ENCODE results near the gene CENPA.
A peak's percentile ranks its signal among the peaks of the same experiment; 100 is the strongest.
"Not testable (repeated sequence)": the region's sequence is repeated elsewhere in the genome, so short reads cannot be mapped to it uniquely, and the experiment has no call there.

Gene CENPA

GRCh38 chr2:26760991-26761390, 24.9 kb upstream of the CENPA start:
- DNase-seq (ENCODE audit: low spot score): not testable (repeated sequence)

DNA sequence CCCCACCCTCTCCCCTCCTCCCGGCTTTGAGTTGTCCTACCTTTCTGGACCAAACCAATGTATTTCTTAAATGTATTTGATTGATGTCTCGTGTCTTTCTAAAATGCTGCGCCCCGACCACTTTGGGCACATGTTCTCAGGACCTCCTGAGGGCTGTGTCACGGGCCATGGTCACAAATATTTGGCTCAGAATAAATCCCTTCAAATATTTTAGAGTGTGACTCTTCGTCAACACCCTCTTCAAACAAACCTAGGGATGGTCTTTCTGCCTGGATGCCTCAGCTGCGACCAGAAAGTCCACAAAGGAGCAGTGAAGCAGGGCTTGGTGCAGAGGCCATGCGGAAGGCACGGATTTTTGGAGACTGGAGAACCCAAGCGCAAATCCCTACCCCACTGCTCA, 22.8 kb upstream of the CENPA start:
- no peak for DNase-seq (ENCODE audit: low spot score)

GRCh38 chr2:26764078-26764887, 21.6 kb upstream of the CENPA start, which contains the start of gene SLC35F6:
Gene SLC35F6 (plus strand): TSS chr2:26764284. CDS start chr2:26764350, 66 bp downstream.
- peak; percentile 81 for DNase-seq (ENCODE audit: low spot score)

DNA sequence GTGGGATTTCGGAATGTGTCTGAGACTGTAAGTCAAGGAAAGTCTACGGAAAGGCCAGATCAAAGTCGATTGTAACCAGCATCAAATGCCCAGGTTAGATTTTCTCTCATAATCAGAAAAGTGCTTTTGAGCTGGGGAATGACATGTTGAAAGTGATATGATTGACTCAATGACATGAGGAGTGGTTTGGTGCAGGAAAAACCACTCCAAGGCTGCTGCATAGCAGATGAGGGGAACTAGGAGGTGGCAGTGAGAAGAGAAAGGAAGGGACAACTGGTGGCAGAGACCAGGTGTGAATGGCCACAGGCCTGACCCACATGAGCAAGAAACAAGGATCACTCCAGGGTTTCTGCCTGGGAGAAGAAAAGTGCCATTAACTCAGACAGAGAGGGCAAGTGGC, 20.9 kb upstream of the CENPA start:
- no peak for DNase-seq (ENCODE audit: low spot score)

DNA sequence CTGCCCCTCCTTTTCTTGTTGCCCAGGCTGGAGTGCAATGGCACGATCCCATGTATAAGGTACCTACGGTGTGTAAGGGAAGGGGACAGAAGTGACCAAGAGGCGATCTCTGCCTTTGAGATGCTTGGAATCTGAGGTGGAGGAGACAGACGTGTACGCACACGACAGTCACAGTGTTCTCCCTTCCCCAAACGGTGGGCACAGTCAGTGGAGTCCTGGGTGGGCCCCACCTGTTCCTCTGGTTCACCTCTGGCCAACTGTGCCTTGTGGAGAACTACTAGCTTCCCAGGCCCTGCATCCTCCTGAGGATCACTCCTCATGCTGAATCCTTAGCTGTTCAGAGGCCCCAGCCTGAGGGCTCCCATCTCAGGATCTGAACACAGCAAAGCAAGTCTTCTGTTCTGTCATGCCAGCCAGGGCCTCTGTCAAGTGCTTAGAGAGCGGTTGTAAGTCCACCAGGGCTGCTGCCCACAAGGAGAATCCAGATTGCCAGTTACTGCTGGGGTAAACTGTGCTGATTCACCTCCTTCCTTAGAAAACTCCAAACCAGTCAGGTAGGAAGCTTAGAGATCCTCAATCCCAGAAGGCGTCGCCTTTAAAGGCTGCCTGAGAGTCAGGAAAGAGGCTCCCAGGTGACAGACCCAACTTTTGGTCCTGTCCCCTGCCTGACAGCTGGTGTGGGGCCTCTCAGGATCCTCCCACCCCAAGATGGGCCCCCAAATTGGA, 20.2 kb upstream of the CENPA start:
- DNase-seq (ENCODE audit: low spot score): no peak

GRCh38 chr2:26767129-26767528, 18.7 kb upstream of the CENPA start:
- no peak for DNase-seq (ENCODE audit: low spot score)

GRCh38 chr2:26767894-26768487, 17.9 kb upstream of the CENPA start:
- DNase-seq (ENCODE audit: low spot score): no peak

- no peak for DNase-seq (ENCODE audit: low spot score)
Measured at GRCh38 chr2:26768759-26769088, 17.1 kb upstream of the CENPA start.

- peak; percentile 72 for DNase-seq (ENCODE audit: low spot score)
Measured at GRCh38 chr2:26769089-26769761, 16.6 kb upstream of the CENPA start.

DNA sequence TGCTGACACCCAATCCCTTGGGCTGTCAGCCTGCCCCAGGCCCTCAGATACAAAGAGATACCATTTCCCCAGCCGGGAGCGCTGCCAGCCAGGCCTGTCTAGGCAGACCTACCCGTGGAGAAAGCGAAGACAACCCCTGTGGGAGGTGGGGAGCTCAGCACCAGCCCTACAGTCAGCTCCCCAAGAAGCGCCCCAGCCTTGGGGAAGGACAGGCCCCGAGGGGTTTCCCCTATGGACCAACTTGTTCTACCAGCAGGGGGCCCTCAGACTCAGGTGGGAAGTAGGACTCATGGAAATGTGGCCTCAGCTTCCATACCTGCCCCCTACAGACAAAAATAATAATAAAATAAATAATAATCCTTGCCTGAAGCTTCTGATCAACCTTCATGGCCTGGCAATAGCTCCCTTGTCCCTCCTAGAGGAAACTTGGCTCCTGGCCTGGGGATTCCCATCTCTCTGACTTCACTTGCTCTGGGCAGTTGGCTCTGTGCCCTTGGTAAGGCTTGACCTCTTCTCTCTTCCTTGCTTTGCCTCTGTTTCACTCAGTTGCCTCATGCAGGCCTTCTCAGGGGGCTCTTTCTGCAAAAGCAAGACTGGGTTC, 14.8 kb upstream of the CENPA start:
- peak; percentile 84 for DNase-seq (ENCODE audit: low spot score)

GRCh38 chr2:26772064-26773001, 13.5 kb upstream of the CENPA start:
- peak; percentile 84 for DNase-seq (ENCODE audit: low spot score)

- no peak for DNase-seq (ENCODE audit: low spot score)
Measured at GRCh38 chr2:26776195-26776800, 9.6 kb upstream of the CENPA start.

DNA sequence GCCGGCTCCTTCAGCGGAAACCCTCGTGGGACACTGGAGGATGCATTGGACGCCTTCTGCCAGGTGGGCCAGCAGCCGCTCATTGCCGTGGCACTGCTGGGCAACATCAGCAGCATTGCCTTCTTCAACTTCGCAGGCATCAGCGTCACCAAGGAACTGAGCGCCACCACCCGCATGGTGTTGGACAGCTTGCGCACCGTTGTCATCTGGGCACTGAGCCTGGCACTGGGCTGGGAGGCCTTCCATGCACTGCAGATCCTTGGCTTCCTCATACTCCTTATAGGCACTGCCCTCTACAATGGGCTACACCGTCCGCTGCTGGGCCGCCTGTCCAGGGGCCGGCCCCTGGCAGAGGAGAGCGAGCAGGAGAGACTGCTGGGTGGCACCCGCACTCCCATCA, 7.8 kb upstream of the CENPA start:
- DNase-seq (ENCODE audit: low spot score): no peak

DNA sequence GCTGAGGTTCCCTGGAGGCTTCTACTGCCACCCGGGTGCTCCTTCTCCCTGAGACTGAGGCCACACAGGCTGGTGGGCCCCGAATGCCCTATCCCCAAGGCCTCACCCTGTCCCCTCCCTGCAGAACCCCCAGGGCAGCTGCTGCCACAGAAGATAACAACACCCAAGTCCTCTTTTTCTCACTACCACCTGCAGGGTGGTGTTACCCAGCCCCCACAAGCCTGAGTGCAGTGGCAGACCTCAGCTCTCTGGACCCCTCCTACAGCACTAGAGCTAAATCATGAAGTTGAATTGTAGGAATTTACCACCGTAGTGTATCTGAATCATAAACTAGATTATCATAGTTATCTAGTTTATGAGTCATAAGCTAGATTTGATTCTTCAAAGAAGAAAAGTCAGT, 7.3 kb upstream of the CENPA start:
- DNase-seq (ENCODE audit: low spot score): no peak

- DNase-seq (ENCODE audit: low spot score): no peak
Measured at GRCh38 chr2:26780203-26780760, 5.6 kb upstream of the CENPA start.

- DNase-seq (ENCODE audit: low spot score): no peak
Measured at GRCh38 chr2:26782876-26783704, 2.8 kb upstream of the CENPA start.

GRCh38 chr2:26784570-26785234, 1.2 kb upstream of the CENPA start:
- no peak for DNase-seq (ENCODE audit: low spot score)

- no peak for DNase-seq (ENCODE audit: low spot score)
Measured at GRCh38 chr2:26786207-26787028, 562 bp downstream of the CENPA start.
